Neural progenitor cell (in vitro differentiated cells): ENCODE results near the gene CFAP54. TPM values are rescaled to one million over a fixed set of nuclear protein-coding genes. Genes with fewer than 3 reads are reported as not detected.

ENCODE experiments used
- DNase-seq: peaks from one replicate; pipeline ENCODE4 v3.0.0-alpha.2; 2016; ENCODE audit warnings: low spot score
- H2AFZ ChIP-seq: fragments of 200-600 bp; sonication (generic); replicated peaks from 2 replicates; pipeline ENCODE4 v1.6.1; 2016; ENCODE audit warnings: antibody characterized with exemption
- H3F3A ChIP-seq: fragments of 200-600 bp; sonication (generic); 2 replicates; pipeline ENCODE4 v1.6.1; 2016; ENCODE audit warnings: antibody characterized with exemption, low read depth
- H3K27ac ChIP-seq: fragments of 200-600 bp; sonication (generic); 2 replicates; pipeline ENCODE4 v1.5.1; 2016; ENCODE audit warnings: mild to moderate bottlenecking
- H3K27me3 ChIP-seq: fragments of 200-600 bp; sonication (generic); 2 replicates; pipeline ENCODE4 v1.6.1; 2016; ENCODE audit warnings: mild to moderate bottlenecking, moderate library complexity
- H3K36me3 ChIP-seq: fragments of 200-600 bp; sonication (generic); 2 replicates; pipeline ENCODE4 v1.5.1; 2016
- H3K4me1 ChIP-seq: fragments of 200-600 bp; sonication (generic); 2 replicates; pipeline ENCODE4 v1.6.1; 2016; ENCODE audit warnings: mixed run types
- H3K4me2 ChIP-seq: fragments of 200-600 bp; sonication (generic); 2 replicates; pipeline ENCODE4 v1.6.1; 2016
- H3K4me3 ChIP-seq: fragments of 200-600 bp; sonication (generic); 2 replicates; pipeline ENCODE4 v1.5.1; 2016
- H3K79me2 ChIP-seq: fragments of 200-600 bp; sonication (generic); 2 replicates; pipeline ENCODE4 v1.6.1; 2016; ENCODE audit warnings: low read depth
- H3K9ac ChIP-seq: fragments of 200-600 bp; sonication (generic); 2 replicates; pipeline ENCODE4 v1.6.1; 2016
- H3K9me3 ChIP-seq: fragments of 200-600 bp; sonication (generic); 2 replicates; pipeline ENCODE4 v1.5.1; 2016; ENCODE audit warnings: low read depth
- H4K20me1 ChIP-seq: fragments of 200-600 bp; sonication (generic); 2 replicates; pipeline ENCODE4 v1.6.1; 2016; ENCODE audit warnings: low read depth
- H3K27ac Mint-ChIP-seq: 3 replicates; pipeline ENCODE4 v1.8.0; 2021; ENCODE audit warnings: mixed read lengths
- H3K27me3 Mint-ChIP-seq: 2 replicates; pipeline ENCODE4 v1.8.0; 2022; ENCODE audit warnings: low read depth, mild to moderate bottlenecking, inconsistent platforms, moderate library complexity, mixed read lengths; ENCODE audit not compliant: insufficient read depth
- H3K36me3 Mint-ChIP-seq: 3 replicates; pipeline ENCODE4 v1.8.0; 2021; ENCODE audit warnings: mixed read lengths
- H3K4me1 Mint-ChIP-seq: 3 replicates; pipeline ENCODE4 v1.8.0; 2021; ENCODE audit warnings: mixed read lengths
- H3K4me3 Mint-ChIP-seq: 3 replicates; pipeline ENCODE4 v1.8.0; 2021; ENCODE audit warnings: mild to moderate bottlenecking, moderate library complexity, mixed read lengths
- H3K9me3 Mint-ChIP-seq: 3 replicates; pipeline ENCODE4 v1.8.0; 2020; ENCODE audit warnings: mixed read lengths
- EZH2 ChIP-seq: fragments of 200-600 bp; sonication (generic); IDR thresholded peaks from 2 replicates; pipeline ENCODE4 v1.6.1; 2017; ENCODE audit warnings: antibody characterized with exemption, mild to moderate bottlenecking, moderate library complexity
- EZH2phosphoT487 ChIP-seq: fragments of 200-600 bp; sonication (generic); IDR thresholded peaks from 2 replicates; pipeline ENCODE4 v1.6.1; 2017; ENCODE audit warnings: antibody characterized with exemption
- total RNA-seq: library from RNA; depleted of rRNA; stranded (reverse); fragments of >200 nt; gene quantifications from 2 replicates; pipeline ENCODE4 v1.2.3, GENCODE V29; 2015; ENCODE audit warnings: low replicate concordance
- TF ChIP-seq, protein P1 (sequence below): fragments of 200-600 bp; sonication (generic); IDR thresholded peaks from 2 replicates; pipeline ENCODE4 v1.5.1; 2017; ENCODE audit warnings: antibody characterized with exemption, mild to moderate bottlenecking

CFAP54 gene
- total RNA-seq, 1 donor from 2014 or later, result 4.2 TPM

DNA sequence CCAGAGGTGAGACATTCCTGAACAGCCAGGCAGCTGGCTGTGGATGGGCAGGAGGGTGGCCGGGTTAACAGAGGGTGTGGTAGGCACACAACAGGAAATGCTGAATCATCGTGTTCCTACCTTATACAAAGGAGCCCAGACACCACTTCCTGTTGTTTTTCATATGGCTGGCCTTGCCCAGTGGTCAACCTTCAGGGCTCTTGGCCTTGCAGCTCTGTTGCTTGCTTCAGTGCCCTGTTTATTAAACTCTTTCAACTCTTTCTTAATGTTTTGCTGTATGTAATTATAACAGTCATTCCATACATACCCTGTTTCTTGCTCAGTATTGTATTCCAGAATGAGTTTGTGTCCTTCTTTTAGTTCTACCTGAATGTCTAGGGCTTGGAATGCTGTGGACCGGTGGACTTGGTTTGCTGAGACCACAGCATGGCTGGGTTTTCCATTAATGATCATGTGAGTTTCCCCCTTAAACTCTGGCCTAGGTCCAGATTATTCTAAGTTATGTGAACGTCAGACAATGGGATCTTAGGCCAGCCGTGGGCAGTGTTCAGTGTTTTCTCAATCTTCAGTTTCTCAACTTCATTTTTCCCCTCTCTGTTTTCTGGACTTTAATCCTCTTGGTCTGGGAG lies 11.9 kb downstream of the CFAP54 start:
- Histone ChIP-seq H3K9me3 (no peaks in the 10 kb centered on the region), H3K4me2 (no peak overlapping the region), H3K27ac (no peak overlapping the region), H3K27me3 (no peaks in the 10 kb centered on the region), H2AFZ (peak overlapping the region; percentile 50), H3K9ac (no peak overlapping the region), H3K4me3 (no peak overlapping the region), H3K4me1 (no peaks in the 10 kb centered on the region), H4K20me1 (no peaks in the 10 kb centered on the region), H3F3A (no peaks in the 10 kb centered on the region), H3K36me3 (no peaks in the 10 kb centered on the region), H3K79me2 (no peaks in the 10 kb centered on the region)
- Mint-ChIP-seq H3K36me3 (no peaks in the 10 kb centered on the region), H3K9me3 (peaks cover 2% of the 10 kb centered on the region), H3K27ac (no peak overlapping the region), H3K4me1 (no peaks in the 10 kb centered on the region), H3K4me3 (no peak overlapping the region), H3K27me3 (peaks cover 2% of the 10 kb centered on the region)
- DNase-seq, result no peak
- TF ChIP-seq, protein P1, sequence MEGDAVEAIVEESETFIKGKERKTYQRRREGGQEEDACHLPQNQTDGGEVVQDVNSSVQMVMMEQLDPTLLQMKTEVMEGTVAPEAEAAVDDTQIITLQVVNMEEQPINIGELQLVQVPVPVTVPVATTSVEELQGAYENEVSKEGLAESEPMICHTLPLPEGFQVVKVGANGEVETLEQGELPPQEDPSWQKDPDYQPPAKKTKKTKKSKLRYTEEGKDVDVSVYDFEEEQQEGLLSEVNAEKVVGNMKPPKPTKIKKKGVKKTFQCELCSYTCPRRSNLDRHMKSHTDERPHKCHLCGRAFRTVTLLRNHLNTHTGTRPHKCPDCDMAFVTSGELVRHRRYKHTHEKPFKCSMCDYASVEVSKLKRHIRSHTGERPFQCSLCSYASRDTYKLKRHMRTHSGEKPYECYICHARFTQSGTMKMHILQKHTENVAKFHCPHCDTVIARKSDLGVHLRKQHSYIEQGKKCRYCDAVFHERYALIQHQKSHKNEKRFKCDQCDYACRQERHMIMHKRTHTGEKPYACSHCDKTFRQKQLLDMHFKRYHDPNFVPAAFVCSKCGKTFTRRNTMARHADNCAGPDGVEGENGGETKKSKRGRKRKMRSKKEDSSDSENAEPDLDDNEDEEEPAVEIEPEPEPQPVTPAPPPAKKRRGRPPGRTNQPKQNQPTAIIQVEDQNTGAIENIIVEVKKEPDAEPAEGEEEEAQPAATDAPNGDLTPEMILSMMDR, result no peak
- TF ChIP-seq EZH2phosphoT487, result no peak
- no peak for TF ChIP-seq EZH2

DNA sequence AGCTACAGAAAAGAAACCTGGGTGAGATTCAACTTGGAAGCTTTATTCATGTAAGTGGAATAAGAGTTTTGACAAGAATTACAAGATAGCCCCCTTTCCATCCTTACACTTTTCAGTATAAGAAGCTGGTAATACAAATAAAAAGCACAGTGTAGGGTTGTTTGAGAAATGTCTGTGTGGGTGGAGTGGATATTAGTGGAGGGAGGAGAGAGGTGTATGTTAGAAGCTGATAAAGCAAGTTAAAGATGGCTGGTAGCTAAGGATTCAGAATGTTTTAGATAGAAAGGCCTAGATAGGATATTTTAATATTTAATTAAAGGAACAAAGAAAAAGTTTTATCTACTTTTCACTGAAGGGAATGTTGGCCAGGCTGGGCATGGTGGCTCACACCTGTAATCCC lies 12.5 kb downstream of the CFAP54 start:
- TF ChIP-seq EZH2phosphoT487, result no peak
- TF ChIP-seq, protein P1, result no peak
- no peak for TF ChIP-seq EZH2
- H4K20me1 ChIP-seq, result no peaks in the 10 kb centered on the region
- no peak for DNase-seq

DNA sequence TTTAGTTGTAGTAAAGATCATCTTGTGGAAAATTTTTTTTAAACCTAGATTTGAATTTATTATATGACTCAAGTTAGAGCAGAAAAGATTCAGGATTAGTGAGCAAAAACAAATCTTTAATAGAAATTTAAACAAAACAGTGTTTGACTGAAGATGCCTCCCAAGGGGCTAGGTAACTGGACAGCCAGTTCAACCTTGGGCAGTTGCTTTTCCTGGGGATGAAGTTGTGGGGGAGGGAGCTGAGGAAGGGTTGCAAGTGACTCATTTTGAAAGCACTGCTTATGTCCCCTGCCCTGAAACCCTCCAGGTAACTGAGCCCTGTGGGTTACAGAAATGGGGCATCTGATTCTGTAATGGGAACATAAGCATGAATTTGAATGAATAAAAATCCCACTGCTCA lies 13.1 kb downstream of the CFAP54 start:
- Histone ChIP-seq H3K4me1 (no peaks in the 10 kb centered on the region), H3K27me3 (no peaks in the 10 kb centered on the region), H3F3A (no peaks in the 10 kb centered on the region), H3K27ac (no peak overlapping the region), H3K4me3 (no peak overlapping the region), H2AFZ (no peak overlapping the region), H4K20me1 (no peaks in the 10 kb centered on the region), H3K4me2 (no peak overlapping the region), H3K79me2 (no peaks in the 10 kb centered on the region), H3K9me3 (no peaks in the 10 kb centered on the region), H3K36me3 (no peaks in the 10 kb centered on the region), H3K9ac (no peak overlapping the region)
- H3K27ac Mint-ChIP-seq, result no peak overlapping the region
- peaks cover 2% of the 10 kb centered on the region for H3K9me3 Mint-ChIP-seq
- H3K36me3 Mint-ChIP-seq, result peaks cover 4% of the 10 kb centered on the region
- no peaks in the 10 kb centered on the region for H3K4me1 Mint-ChIP-seq
- peaks cover 4% of the 10 kb centered on the region for H3K27me3 Mint-ChIP-seq
- H3K4me3 Mint-ChIP-seq, result no peak overlapping the region
- TF ChIP-seq, protein P1, result no peak
- TF ChIP-seq EZH2phosphoT487 (no peak), EZH2 (no peak)
- no peak for DNase-seq

More for the DNA sequence above, 12.5 kb downstream of the CFAP54 start:
- Histone ChIP-seq H3K27ac (no peak overlapping the region), H3K9me3 (no peaks in the 10 kb centered on the region), H3K4me1 (no peaks in the 10 kb centered on the region), H3K36me3 (no peaks in the 10 kb centered on the region), H2AFZ (no peak overlapping the region), H3K9ac (no peak overlapping the region), H3F3A (no peaks in the 10 kb centered on the region), H3K27me3 (no peaks in the 10 kb centered on the region), H3K4me3 (no peak overlapping the region), H3K79me2 (no peaks in the 10 kb centered on the region), H3K4me2 (no peak overlapping the region)
- Mint-ChIP-seq H3K9me3 (peaks cover 2% of the 10 kb centered on the region), H3K27ac (no peak overlapping the region), H3K36me3 (peaks cover 2% of the 10 kb centered on the region), H3K4me3 (no peak overlapping the region), H3K4me1 (no peaks in the 10 kb centered on the region), H3K27me3 (peaks cover 2% of the 10 kb centered on the region)
